ENCODE measurements around the gene PGAP6.
"Not testable (repeated sequence)": the region's sequence is repeated elsewhere in the genome, so short reads cannot be mapped to it uniquely, and the experiment has no call there.

The PGAP6 gene

GRCh38 chr16:379183-379960 is 2.4 kb downstream of the PGAP6 start:
- no peak for DNase-seq

- DNase-seq, result no peak
These were observed 3.0 kb downstream of the PGAP6 start for GRCh38 chr16:378821-379182.

- DNase-seq, result not testable (repeated sequence)
These were observed 3.5 kb downstream of the PGAP6 start for GRCh38 chr16:378113-378820.

- no peak for DNase-seq
These were observed 4.3 kb downstream of the PGAP6 start for GRCh38 chr16:377419-377951.

- no peak for DNase-seq
These were observed 4.9 kb downstream of the PGAP6 start for GRCh38 chr16:376817-377418.

- DNase-seq, result no peak
These were observed 5.6 kb downstream of the PGAP6 start for GRCh38 chr16:375927-376816.

- DNase-seq, result no peak
These were observed 6.6 kb downstream of the PGAP6 start for GRCh38 chr16:375212-375611.

GRCh38 chr16:374616-374926 is 7.2 kb downstream of the PGAP6 start:
- DNase-seq, result no peak

GRCh38 chr16:373848-374615 is 7.7 kb downstream of the PGAP6 start:
- no peak for DNase-seq

GRCh38 chr16:373020-373598 is 8.7 kb downstream of the PGAP6 start:
- no peak for DNase-seq

GRCh38 chr16:372302-372983 is 9.3 kb downstream of the PGAP6 start:
- no peak for DNase-seq

- no peak for DNase-seq
These were observed 10.1 kb downstream of the PGAP6 start for GRCh38 chr16:371515-372301.

GRCh38 chr16:370979-371514 is 10.7 kb downstream of the PGAP6 start:
- no peak for DNase-seq

- DNase-seq, result peak; percentile 97
These were observed 11.3 kb downstream of the PGAP6 start, which contains the start of gene MRPL28 for GRCh38 chr16:370443-370842. MRPL28 (minus strand) TSS chr16:370538; CDS start chr16:370218, 320 bp downstream.

GRCh38 chr16:369866-370436 is 11.8 kb downstream of the PGAP6 start:
- no peak for DNase-seq

GRCh38 chr16:369275-369865 is 12.4 kb downstream of the PGAP6 start:
- DNase-seq, result no peak

GRCh38 chr16:368388-369158 is 13.2 kb downstream of the PGAP6 start:
- no peak for DNase-seq

- no peak for DNase-seq
These were observed 14.4 kb downstream of the PGAP6 start for GRCh38 chr16:367333-367903.
